HepG2 (cell line): ENCODE measurements around the gene ELL. TPM values are rescaled to one million over a fixed set of nuclear protein-coding genes. Genes with fewer than 3 reads are reported as not detected.

ENCODE experiments used
- ATAD3A ChIP-seq: sonication (generic); formaldehyde crosslinking; IDR thresholded peaks from 2 replicates; pipeline ENCODE4 v1.4.0; 2020; ENCODE audit warnings: missing genetic modification reagents
- BRD4 ChIP-seq: sonication (generic); formaldehyde crosslinking; IDR thresholded peaks from 2 replicates; pipeline ENCODE4 v1.4.0; 2020; ENCODE audit warnings: missing genetic modification reagents
- CREB1 ChIP-seq, 2 experiments: fragments of 450-650 bp in 1 of 2; IDR thresholded peaks; 2 replicates each; pipeline ENCODE4 v1.6.1; 2016 to 2017; ENCODE audit warnings: control low read depth in 1 of 2, mild to moderate bottlenecking in 1 of 2, missing compliant biosample characterization in 1 of 2, missing genetic modification characterization in 1 of 2
- DRAP1 ChIP-seq: IDR thresholded peaks from 2 replicates; pipeline ENCODE4 v1.6.1; 2016; ENCODE audit warnings: missing genetic modification reagents, missing compliant biosample characterization
- ELF3 ChIP-seq: IDR thresholded peaks from 2 replicates; pipeline ENCODE4 v1.6.1; 2016; ENCODE audit warnings: missing genetic modification reagents, missing compliant biosample characterization
- FUBP1 ChIP-seq: sonication (generic); formaldehyde crosslinking; IDR thresholded peaks from 2 replicates; pipeline ENCODE4 v1.5.1; 2020; ENCODE audit warnings: missing genetic modification reagents, mild to moderate bottlenecking, borderline replicate concordance
- GTF3A ChIP-seq: sonication (generic); formaldehyde crosslinking; conservative IDR thresholded peaks from 2 replicates; pipeline ENCODE4 v1.4.0; 2020; ENCODE audit warnings: mild to moderate bottlenecking, missing genetic modification reagents
- KDM1A ChIP-seq: IDR thresholded peaks from 2 replicates; pipeline ENCODE4 v1.6.1; 2016; ENCODE audit warnings: missing compliant biosample characterization
- KLF16 ChIP-seq, 2 experiments: sonication (generic) in 1 of 2; formaldehyde crosslinking in 1 of 2; IDR thresholded peaks; 2 replicates each; pipeline versions ENCODE4 v1.6.1 to v1.8.0; 2016 to 2023; ENCODE audit warnings: missing genetic modification reagents in 2 of 2, missing compliant biosample characterization in 1 of 2
- MAFG ChIP-seq: sonication (generic); formaldehyde crosslinking; IDR thresholded peaks from 2 replicates; pipeline ENCODE4 v1.5.1; 2020; ENCODE audit warnings: mild to moderate bottlenecking, missing genetic modification reagents
- MIER2 ChIP-seq: IDR thresholded peaks from 2 replicates; pipeline ENCODE4 v1.6.1; 2016; ENCODE audit warnings: missing biosample characterization, missing genetic modification reagents
- NFKBIZ ChIP-seq: IDR thresholded peaks from 2 replicates; pipeline ENCODE4 v1.6.1; 2018; ENCODE audit warnings: missing genetic modification reagents, missing compliant biosample characterization
- PATZ1 ChIP-seq: sonication (generic); formaldehyde crosslinking; IDR thresholded peaks from 2 replicates; pipeline ENCODE4 v1.4.0; 2020; ENCODE audit warnings: missing genetic modification reagents
- PHF20 ChIP-seq: sonication (generic); formaldehyde crosslinking; IDR thresholded peaks from 2 replicates; pipeline ENCODE4 v1.5.0; 2020; ENCODE audit warnings: mild to moderate bottlenecking, missing genetic modification reagents
- SIX1 ChIP-seq: sonication (generic); formaldehyde crosslinking; IDR thresholded peaks from 2 replicates; pipeline ENCODE4 v1.4.0; 2020; ENCODE audit warnings: missing genetic modification reagents, borderline replicate concordance
- SMC3 ChIP-seq: IDR thresholded peaks from 2 replicates; pipeline ENCODE4 v1.6.1; 2011; ENCODE audit warnings: low read length, improper control_type of control experiment
- XBP1 ChIP-seq: sonication (generic); formaldehyde crosslinking; IDR thresholded peaks from 2 replicates; pipeline ENCODE4 v1.5.0; 2020; ENCODE audit warnings: missing genetic modification reagents
- ZFP36L1 ChIP-seq: sonication (generic); formaldehyde crosslinking; IDR thresholded peaks from 2 replicates; pipeline ENCODE4 v1.8.0; 2022; ENCODE audit warnings: mild to moderate bottlenecking, missing genetic modification reagents, moderate library complexity
- ZNF136 ChIP-seq: sonication (generic); formaldehyde crosslinking; IDR thresholded peaks from 2 replicates; pipeline ENCODE4 v1.8.1; 2022; ENCODE audit warnings: low read depth, mild to moderate bottlenecking, moderate library complexity, missing genetic modification reagents
- ZNF549 ChIP-seq: sonication (generic); formaldehyde crosslinking; IDR thresholded peaks from 2 replicates; pipeline ENCODE4 v1.5.0; 2020; ENCODE audit warnings: missing genetic modification reagents
- ZNF746 ChIP-seq: sonication (generic); formaldehyde crosslinking; IDR thresholded peaks from 2 replicates; pipeline ENCODE4 v1.8.0; 2022; ENCODE audit warnings: mild to moderate bottlenecking, missing genetic modification reagents
- ZNF850 ChIP-seq: sonication (generic); formaldehyde crosslinking; conservative IDR thresholded peaks from 2 replicates; pipeline ENCODE4 v1.9.0; 2021; ENCODE audit warnings: mild to moderate bottlenecking, missing genetic modification reagents
- polyA plus RNA-seq, 8 experiments: library from polyadenylated mRNA; depleted of rRNA in 3 of 8; stranded (reverse) in 7 of 8; unstranded in 1 of 8; fragments of >200 nt; fragmentation: Illumina TruSeq in 4 of 8; extraction: Trizol in 4 of 8; gene quantifications; 2 replicates each; pipeline versions ENCODE4 v1.2.1 to v1.2.3, GENCODE V29; 2011 to 2016; ENCODE audit warnings: low read depth in 4 of 8, missing spikeins in 1 of 8, mixed read lengths in 1 of 8; ENCODE audit not compliant: insufficient read depth in 1 of 8
- total RNA-seq, 5 experiments: library from RNA; depleted of rRNA; stranded (reverse); fragments of >200 nt; fragmentation: Illumina TruSeq; extraction: Trizol; gene quantifications; 2 replicates each; pipeline ENCODE4 v1.2.3, GENCODE V29; 2016; ENCODE audit warnings: low read depth in 1 of 5
- TF ChIP-seq, protein P1 (sequence below): sonication (generic); formaldehyde crosslinking; IDR thresholded peaks from 2 replicates; pipeline ENCODE4 v1.8.0; 2022; ENCODE audit warnings: mild to moderate bottlenecking, missing genetic modification reagents
- TF ChIP-seq, protein P2 (sequence below): sonication (generic); formaldehyde crosslinking; IDR thresholded peaks from 2 replicates; pipeline ENCODE4 v1.4.0; 2020; ENCODE audit warnings: mild to moderate bottlenecking, missing genetic modification reagents

Gene ELL
- total and polyA plus RNA-seq, 2 of the 13 experiments (the other 11 are each of a cell fraction or from before 2014, with no cell fraction given): 3.7 to 5.4 TPM

DNA sequence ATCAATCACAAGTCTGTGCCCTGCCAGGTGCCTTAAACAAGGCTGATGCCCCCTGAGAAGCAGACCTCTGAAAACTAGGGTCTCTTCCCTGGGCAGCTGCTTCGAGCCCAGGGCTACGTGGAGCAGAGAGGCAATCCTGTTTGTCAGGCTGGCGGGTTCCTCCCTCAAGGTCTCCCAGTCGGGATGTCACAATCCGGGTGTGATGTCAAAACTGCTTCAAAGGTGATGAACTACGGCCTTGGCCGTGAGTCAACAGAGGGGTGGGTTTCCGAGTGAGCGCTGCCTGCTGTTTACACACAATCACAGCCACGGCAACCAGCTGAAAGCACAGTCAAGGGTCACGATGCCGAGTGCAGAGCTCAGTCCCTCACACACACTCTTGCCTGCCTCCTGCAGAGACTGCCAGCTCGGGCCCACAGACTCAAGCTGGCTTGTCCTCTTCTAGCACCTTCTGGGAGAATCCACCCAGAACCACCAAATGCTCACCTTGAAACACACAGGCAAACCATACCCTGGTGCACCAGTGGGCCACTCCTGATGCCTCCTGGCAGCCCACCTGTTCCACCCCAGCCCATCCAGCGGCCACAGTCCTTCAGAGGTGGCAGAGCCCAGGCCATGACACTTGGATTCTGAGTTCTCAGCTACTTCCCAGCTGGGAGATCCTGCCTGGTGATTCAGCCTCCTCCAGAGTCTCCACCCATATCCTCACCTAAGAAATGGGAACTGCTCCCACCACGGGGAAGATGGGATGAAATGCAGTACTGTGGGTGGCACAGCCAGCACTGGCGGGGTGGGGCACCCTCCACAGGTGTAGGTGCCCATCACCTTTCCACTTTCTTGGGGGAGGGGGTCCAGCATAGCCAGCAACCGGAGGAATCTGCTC, 6.8 kb downstream of the ELL start (continued):
- peak; percentile 96; the same call in 1 of the 2 replicates for TF ChIP-seq FUBP1 (CRISPR knock-in tag)
- TF ChIP-seq, protein P1, sequence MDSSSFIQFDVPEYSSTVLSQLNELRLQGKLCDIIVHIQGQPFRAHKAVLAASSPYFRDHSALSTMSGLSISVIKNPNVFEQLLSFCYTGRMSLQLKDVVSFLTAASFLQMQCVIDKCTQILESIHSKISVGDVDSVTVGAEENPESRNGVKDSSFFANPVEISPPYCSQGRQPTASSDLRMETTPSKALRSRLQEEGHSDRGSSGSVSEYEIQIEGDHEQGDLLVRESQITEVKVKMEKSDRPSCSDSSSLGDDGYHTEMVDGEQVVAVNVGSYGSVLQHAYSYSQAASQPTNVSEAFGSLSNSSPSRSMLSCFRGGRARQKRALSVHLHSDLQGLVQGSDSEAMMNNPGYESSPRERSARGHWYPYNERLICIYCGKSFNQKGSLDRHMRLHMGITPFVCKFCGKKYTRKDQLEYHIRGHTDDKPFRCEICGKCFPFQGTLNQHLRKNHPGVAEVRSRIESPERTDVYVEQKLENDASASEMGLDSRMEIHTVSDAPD (CRISPR knock-in tag): no peak; the same call in 1 of the 2 replicates
- peak; percentile 80; the same call in 1 of the 2 replicates for TF ChIP-seq SIX1 (CRISPR knock-in tag)
- peak; percentile 70; the same call in 1 of the 2 replicates for TF ChIP-seq PHF20 (CRISPR knock-in tag)
- no peak for TF ChIP-seq MAFG (CRISPR knock-in tag)
- no peak for TF ChIP-seq ZNF549
- TF ChIP-seq KDM1A (CRISPR knock-in tag): peak; percentile 98
- TF ChIP-seq NFKBIZ (CRISPR knock-in tag): peak; percentile 97
- TF ChIP-seq BRD4 (CRISPR knock-in tag): peak; percentile 75; the same call in 1 of the 2 replicates
- peak; percentile 95 for TF ChIP-seq ELF3 (CRISPR knock-in tag)
- 0 out of 2 replicates have a peak, but pooled peaks have one; percentile 51 for TF ChIP-seq GTF3A
- TF ChIP-seq, protein P2, sequence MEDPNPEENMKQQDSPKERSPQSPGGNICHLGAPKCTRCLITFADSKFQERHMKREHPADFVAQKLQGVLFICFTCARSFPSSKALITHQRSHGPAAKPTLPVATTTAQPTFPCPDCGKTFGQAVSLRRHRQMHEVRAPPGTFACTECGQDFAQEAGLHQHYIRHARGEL (CRISPR knock-in tag): no peak
- peak; percentile 88 for TF ChIP-seq MIER2 (CRISPR knock-in tag)
- TF ChIP-seq ZNF136 (CRISPR knock-in tag): 0 out of 2 replicates have a peak, but pooled peaks have one; percentile 95
- peak; percentile 95 for TF ChIP-seq ZFP36L1 (CRISPR knock-in tag)
- TF ChIP-seq DRAP1 (CRISPR knock-in tag): peak; percentile 68
- TF ChIP-seq KLF16 (CRISPR knock-in tag; IDR thresholded peaks at IDR 0.05): peak in 1 of 2 experiments; percentile 99; a peak in 2 of 4 replicates
- TF ChIP-seq ZNF746 (CRISPR knock-in tag): peak; percentile 99
- TF ChIP-seq SMC3: peak; percentile 39
- no peak for TF ChIP-seq XBP1 (CRISPR knock-in tag)
- TF ChIP-seq CREB1 (IDR thresholded peaks at IDR 0.05): peak; percentile 89
- peak; percentile 90 for TF ChIP-seq CREB1 (CRISPR knock-in tag; IDR thresholded peaks at IDR 0.05)
- TF ChIP-seq ZNF850 (CRISPR knock-in tag): 0 out of 2 replicates have a peak, but pooled peaks have one; percentile 23
- TF ChIP-seq PATZ1 (CRISPR knock-in tag): peak; percentile 91
- no peak for TF ChIP-seq ATAD3A (CRISPR knock-in tag)
